K562 (cell line): ENCODE measurements around the gene TSPAN32. TPM values are rescaled to one million over a fixed set of nuclear protein-coding genes. Genes with fewer than 3 reads are reported as not detected.

Experiments used
- ADNP ChIP-seq: fragments of 200-800 bp; sonication (Bioruptor generic); IDR thresholded peaks from 2 replicates; pipeline ENCODE4 v1.6.1; 2016; ENCODE audit warnings: missing genetic modification characterization, missing compliant biosample characterization
- BACH1 ChIP-seq: fragments of 200-800 bp; sonication (Bioruptor generic); IDR thresholded peaks from 2 replicates; pipeline ENCODE4 v1.6.1; 2016; ENCODE audit warnings: missing genetic modification characterization, missing compliant biosample characterization
- BCOR ChIP-seq: fragments of 450-650 bp; IDR thresholded peaks from 2 replicates; pipeline ENCODE4 v1.6.1; 2016
- CHD1 ChIP-seq: fragments of 200-600 bp; sonication (generic); IDR thresholded peaks from one replicate; pipeline ENCODE4 v1.6.1; 2012; ENCODE audit warnings: mild to moderate bottlenecking, moderate library complexity, low read length, inconsistent platforms
- EGR1 ChIP-seq: fragments of 450-650 bp; conservative IDR thresholded peaks from 2 replicates; pipeline ENCODE4 v1.6.1; 2017; ENCODE audit warnings: mild to moderate bottlenecking
- RBBP5 ChIP-seq: fragments of 200-600 bp; sonication (generic); IDR thresholded peaks from 2 replicates; pipeline ENCODE4 v1.6.1; 2012; ENCODE audit warnings: borderline replicate concordance, mild to moderate bottlenecking, low read length, control low read depth, inconsistent platforms; ENCODE audit not compliant: insufficient read depth, poor library complexity, severe bottlenecking
- SLC30A9 ChIP-seq: fragments of 250-450 bp; sonication (Bioruptor Pico); IDR thresholded peaks from 2 replicates; pipeline ENCODE4 v1.8.0; 2022; ENCODE audit warnings: mild to moderate bottlenecking, moderate library complexity
- ZBTB1 ChIP-seq: sonication (generic); formaldehyde crosslinking; IDR thresholded peaks from 2 replicates; pipeline ENCODE4 v1.8.1; 2023; ENCODE audit warnings: missing genetic modification reagents, low read depth, mild to moderate bottlenecking, borderline replicate concordance
- ZBTB11 ChIP-seq, 3 experiments: fragments of 200-800 bp in 1 of 3; fragments of 250-450 bp in 1 of 3; fragments of 450-650 bp in 1 of 3; sonication (Bioruptor Pico) in 1 of 3; sonication (Bioruptor generic) in 1 of 3; formaldehyde crosslinking in 1 of 3; IDR thresholded peaks; 2 replicates each; pipeline versions ENCODE4 v1.6.1 to v1.8.0; 2016 to 2022; ENCODE audit warnings: mild to moderate bottlenecking in 2 of 3, missing genetic modification characterization in 2 of 3, missing compliant biosample characterization in 1 of 3, moderate library complexity in 1 of 3
- ZFP1 ChIP-seq: fragments of 450-650 bp; formaldehyde crosslinking; IDR thresholded peaks from 2 replicates; pipeline ENCODE4 v1.4.0; 2020; ENCODE audit warnings: mild to moderate bottlenecking, mixed read lengths
- ZFX ChIP-seq: sonication (generic); formaldehyde crosslinking; IDR thresholded peaks from 2 replicates; pipeline ENCODE4 v1.8.0; 2022; ENCODE audit warnings: mild to moderate bottlenecking, missing genetic modification reagents, moderate library complexity
- ZNF224 ChIP-seq: sonication (generic); formaldehyde crosslinking; IDR thresholded peaks from 2 replicates; pipeline ENCODE4 v1.8.0; 2022; ENCODE audit warnings: mild to moderate bottlenecking, missing genetic modification reagents
- ZNF232 ChIP-seq: sonication (generic); formaldehyde crosslinking; IDR thresholded peaks from 2 replicates; pipeline ENCODE4 v1.8.0; 2022; ENCODE audit warnings: mild to moderate bottlenecking, missing genetic modification reagents
- ZNF589 ChIP-seq: fragments of 200-800 bp; sonication (Bioruptor generic); IDR thresholded peaks from 2 replicates; pipeline ENCODE4 v1.6.1; 2016; ENCODE audit warnings: low read depth, missing genetic modification characterization, missing compliant biosample characterization
- polyA plus RNA-seq, 8 experiments: library from polyadenylated mRNA; depleted of rRNA in 4 of 8; stranded (reverse) in 5 of 8; unstranded in 3 of 8; fragments of >200 nt; fragmentation: Nextera tagmentation in 2 of 8; fragmentation: Illumina TruSeq in 1 of 8; extraction: Ambion mirVana in 2 of 8; extraction: Trizol in 1 of 8; gene quantifications; 2 replicates each; pipeline versions ENCODE4 v1.2.1 to v1.2.3, GENCODE V29; 2011 to 2014; ENCODE audit warnings: inconsistent platforms in 1 of 8, missing spikeins in 1 of 8
- total RNA-seq, 7 experiments: library from RNA; depleted of rRNA in 6 of 7; stranded (reverse); fragments of >200 nt in 6 of 7; fragmentation: Illumina TruSeq in 2 of 7; extraction: Trizol in 2 of 7; gene quantifications; 2 replicates each; pipeline versions ENCODE4 v1.2.1 to v1.2.3, GENCODE V29; 2011 to 2021; ENCODE audit warnings: low replicate concordance in 1 of 7
- TF ChIP-seq, protein P1 (sequence below): fragments of 450-650 bp; IDR thresholded peaks from 2 replicates; pipeline ENCODE4 v1.6.1; 2016; ENCODE audit warnings: low read depth, mild to moderate bottlenecking, moderate library complexity
- TF ChIP-seq, protein P2 (sequence below), 2 experiments: fragments of 200-800 bp in 1 of 2; sonication (Bioruptor generic) in 1 of 2; sonication (generic) in 1 of 2; formaldehyde crosslinking in 1 of 2; IDR thresholded peaks in 1 of 2; conservative IDR thresholded peaks in 1 of 2; 2 replicates each; pipeline versions ENCODE4 v1.5.0 to v1.6.1; 2016 to 2020; ENCODE audit warnings: missing compliant biosample characterization in 1 of 2, missing genetic modification characterization in 1 of 2, missing genetic modification reagents in 1 of 2

The TSPAN32 gene
- total and polyA plus RNA-seq, 9 of the 15 experiments (the other 6 are each of a cell fraction or from before 2014, with no cell fraction given) = 0.21 to 7.3 (median 2.6) TPM

- TF ChIP-seq BCOR = no peak
- TF ChIP-seq ZNF232 = no peak
- TF ChIP-seq, protein P1, sequence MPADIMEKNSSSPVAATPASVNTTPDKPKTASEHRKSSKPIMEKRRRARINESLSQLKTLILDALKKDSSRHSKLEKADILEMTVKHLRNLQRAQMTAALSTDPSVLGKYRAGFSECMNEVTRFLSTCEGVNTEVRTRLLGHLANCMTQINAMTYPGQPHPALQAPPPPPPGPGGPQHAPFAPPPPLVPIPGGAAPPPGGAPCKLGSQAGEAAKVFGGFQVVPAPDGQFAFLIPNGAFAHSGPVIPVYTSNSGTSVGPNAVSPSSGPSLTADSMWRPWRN = no peak
- no peak for TF ChIP-seq BACH1
- TF ChIP-seq ZBTB11 (CRISPR knock-in tag; IDR thresholded peaks at IDR 0.05) = no peak
- TF ChIP-seq ZNF589 = peak; percentile 45; the same call in 1 of the 2 replicates
- TF ChIP-seq ZFX = peak; percentile 7; the same call in 1 of the 2 replicates
- 0 out of 2 replicates have a peak, but pooled peaks have one; percentile 8 for TF ChIP-seq EGR1
- TF ChIP-seq, protein P2, sequence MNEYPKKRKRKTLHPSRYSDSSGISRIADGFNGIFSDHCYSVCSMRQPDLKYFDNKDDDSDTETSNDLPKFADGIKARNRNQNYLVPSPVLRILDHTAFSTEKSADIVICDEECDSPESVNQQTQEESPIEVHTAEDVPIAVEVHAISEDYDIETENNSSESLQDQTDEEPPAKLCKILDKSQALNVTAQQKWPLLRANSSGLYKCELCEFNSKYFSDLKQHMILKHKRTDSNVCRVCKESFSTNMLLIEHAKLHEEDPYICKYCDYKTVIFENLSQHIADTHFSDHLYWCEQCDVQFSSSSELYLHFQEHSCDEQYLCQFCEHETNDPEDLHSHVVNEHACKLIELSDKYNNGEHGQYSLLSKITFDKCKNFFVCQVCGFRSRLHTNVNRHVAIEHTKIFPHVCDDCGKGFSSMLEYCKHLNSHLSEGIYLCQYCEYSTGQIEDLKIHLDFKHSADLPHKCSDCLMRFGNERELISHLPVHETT (CRISPR knock-in tag; conservative IDR thresholded peaks at IDR 0.05 in 1 of 2, IDR thresholded peaks at IDR 0.05 in 1 of 2) = no peak
- TF ChIP-seq ADNP (tag) = no peak
- TF ChIP-seq ZNF224 (CRISPR knock-in tag) = no peak
- no peak for TF ChIP-seq CHD1
- no peak for TF ChIP-seq ZBTB1
- TF ChIP-seq ZFP1 (CRISPR knock-in tag) = no peak
- no peak for TF ChIP-seq RBBP5
- TF ChIP-seq SLC30A9 (CRISPR knock-in tag) = no peak
These were observed 730 bp upstream of the TSPAN32 start (continued) for GRCh38 chr11:2300936-2301630.
